GM19467 (cell line): ENCODE measurements around the gene RPL29.

Experiments used
- ATAC-seq: cut with Tn5 transposase; IDR thresholded peaks from one replicate; pipeline ENCODE4 v1.9.1; 2021; ENCODE audit warnings: mild to moderate bottlenecking, moderate library complexity; ENCODE audit not compliant: unreplicated experiment

RPL29 gene

GRCh38 chr3:51984269-51984647 is 11.4 kb downstream of the RPL29 start:
- ATAC-seq = no peak

DNA sequence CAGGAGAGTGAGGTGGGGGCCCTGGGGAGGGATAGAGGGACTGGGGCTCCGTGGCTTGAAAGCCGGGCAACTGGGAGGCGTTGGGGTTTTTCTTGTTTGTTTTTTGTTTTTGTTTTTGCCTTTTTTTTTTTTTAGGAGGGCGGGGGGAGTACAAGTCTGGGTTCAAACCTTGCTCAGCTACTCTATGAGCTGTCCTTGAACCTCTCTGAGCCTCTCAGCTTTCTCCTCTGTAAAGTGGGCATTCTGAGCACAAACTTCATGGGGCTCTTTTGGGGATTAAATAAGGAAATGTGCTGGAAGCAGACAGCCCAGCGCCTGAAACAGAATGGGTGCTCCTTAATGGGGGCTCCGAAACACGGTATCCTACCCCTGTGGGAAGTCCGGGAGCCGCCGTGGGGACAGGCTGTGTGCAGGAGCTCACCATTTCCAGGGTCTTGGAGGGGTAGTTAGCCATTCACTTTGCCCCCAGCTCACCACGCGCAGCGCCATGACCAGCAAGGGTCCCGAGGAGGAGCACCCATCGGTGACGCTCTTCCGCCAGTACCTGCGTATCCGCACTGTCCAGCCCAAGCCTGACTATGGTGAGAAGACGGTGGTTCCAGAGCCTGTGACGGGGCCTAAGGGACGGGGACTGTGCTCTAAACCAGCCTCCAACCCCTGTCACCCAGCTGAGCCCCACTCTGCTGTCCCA is 12.0 kb downstream of the RPL29 start:
- no peak for ATAC-seq

DNA sequence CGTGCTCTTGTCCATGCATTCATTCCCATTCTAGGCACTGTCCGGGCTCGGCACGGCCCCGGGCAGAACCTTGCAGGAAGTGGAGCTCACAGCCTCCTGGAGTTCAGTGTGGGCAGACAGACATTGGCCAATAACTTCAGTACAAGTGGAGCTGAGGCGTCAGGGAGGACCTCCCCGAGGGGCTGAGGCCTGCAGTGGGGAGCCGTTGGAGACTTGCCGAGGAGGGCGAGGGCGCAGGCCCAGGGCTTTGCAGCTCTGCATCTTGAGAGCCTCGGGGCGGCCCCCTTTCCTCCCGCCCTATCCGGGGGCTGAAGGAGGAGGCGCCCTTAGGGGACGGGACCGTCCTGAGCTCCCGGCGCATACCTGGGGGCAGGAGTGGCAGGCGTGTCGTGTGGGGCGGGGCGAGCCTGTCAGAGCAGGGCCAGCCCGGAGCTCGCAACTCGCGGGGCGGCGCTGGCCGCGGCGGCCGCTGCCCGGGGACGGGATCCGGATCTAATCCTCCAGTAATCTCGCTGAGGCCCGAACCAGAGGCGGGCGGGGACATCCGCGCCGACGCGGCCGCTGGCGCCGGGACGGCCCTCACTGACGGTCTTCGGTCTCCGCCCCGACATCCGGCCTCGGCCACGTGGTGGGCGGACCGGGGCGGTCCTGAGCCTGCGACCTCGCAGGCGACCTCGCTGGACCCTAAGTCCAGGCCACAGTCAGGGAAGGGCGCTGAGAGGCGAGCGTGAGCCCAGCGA is 12.7 kb downstream of the RPL29 start, which contains the start of gene ACY1:
ACY1 (plus strand) TSS at position 698 of the 740 bp plus-strand sequence. CDS start 530 bp downstream, outside the sequence.
- ATAC-seq = peak; percentile 64

- peak; percentile 46 for ATAC-seq
These were observed 13.3 kb downstream of the RPL29 start for GRCh38 chr3:51982352-51982837.

DNA sequence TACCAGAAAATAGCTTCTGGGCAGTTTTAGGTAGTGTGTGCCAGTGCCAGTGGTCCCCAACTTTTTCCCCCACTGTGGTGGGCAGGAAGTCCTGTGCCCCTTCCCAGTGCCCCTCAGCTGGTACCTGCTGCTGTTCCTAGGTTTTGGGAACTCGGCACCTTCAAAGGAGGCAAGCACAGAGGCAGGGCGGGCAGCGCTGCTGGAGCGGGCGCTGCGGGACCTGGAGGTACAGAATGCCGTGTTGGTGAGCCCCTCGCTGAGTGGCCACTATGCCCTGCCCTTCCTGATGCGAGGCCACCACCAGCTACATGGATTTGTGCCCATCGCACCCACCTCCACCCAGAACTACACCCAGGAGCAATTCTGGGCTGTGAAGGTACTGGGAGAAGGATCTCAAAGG is 15.4 kb downstream of the RPL29 start:
- ATAC-seq = no peak

DNA sequence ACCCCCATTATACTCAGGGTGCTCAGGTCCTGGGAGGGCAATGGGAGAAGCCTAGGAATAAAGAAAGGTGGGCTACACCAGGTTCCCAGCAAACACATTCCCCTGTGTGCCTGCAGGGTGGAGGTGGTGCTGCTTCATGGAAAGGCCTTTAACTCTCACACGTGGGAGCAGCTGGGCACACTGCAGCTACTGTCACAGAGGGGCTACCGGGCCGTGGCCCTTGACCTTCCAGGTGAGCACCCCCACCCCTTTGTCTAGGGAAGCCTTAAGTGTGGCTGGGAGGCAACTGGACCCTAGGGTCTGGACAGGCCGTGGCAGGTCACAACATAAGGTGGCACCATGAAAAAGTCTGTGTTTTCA is 17.6 kb downstream of the RPL29 start:
- no peak for ATAC-seq

GRCh38 chr3:51977446-51978142 is 18.1 kb downstream of the RPL29 start:
- ATAC-seq = no peak

GRCh38 chr3:51975852-51976549 is 19.7 kb downstream of the RPL29 start:
- no peak for ATAC-seq

GRCh38 chr3:51974963-51975851 is 20.5 kb downstream of the RPL29 start, which contains the start of gene ABHD14A:
ABHD14A (plus strand) TSS chr3:51975064; CDS start chr3:51975136, 72 bp downstream.
- ATAC-seq = peak; percentile 50

GRCh38 chr3:51974277-51974962 is 21.3 kb downstream of the RPL29 start:
- ATAC-seq = no peak

GRCh38 chr3:51971350-51971749 is 24.3 kb downstream of the RPL29 start:
- no peak for ATAC-seq

DNA sequence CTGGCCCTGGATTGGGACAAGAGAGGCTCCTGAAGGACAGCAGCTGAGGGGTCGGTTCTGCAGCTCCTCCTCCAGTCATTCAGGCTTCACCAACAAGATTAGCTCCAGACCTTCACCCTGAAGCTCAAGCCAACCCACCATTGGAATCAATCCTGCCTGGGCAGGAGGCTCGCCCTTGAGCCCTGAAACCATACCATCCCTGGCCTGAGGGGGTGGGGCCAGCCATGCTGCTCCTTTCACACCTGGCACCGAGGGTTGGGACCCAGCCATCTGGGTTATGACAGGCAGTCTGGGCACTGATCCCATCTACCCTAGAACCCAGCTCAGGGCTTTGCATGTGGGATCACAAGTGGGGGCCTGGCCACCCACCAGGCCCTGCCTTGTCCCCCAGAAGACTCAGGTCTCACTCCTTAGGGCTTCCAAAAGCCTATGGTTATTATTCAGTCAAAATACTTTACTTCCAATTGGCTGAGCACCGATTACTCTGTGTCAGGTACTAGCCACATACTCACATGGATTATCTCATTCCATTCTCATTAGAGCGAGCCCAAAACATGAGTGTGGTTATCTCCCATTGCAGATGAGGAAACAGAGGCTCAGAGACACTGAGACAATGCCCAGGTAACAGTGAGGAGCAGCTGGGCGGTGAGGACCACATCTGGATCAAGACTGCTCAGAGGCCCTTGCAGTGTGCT is 24.9 kb downstream of the RPL29 start:
- ATAC-seq = no peak

DNA sequence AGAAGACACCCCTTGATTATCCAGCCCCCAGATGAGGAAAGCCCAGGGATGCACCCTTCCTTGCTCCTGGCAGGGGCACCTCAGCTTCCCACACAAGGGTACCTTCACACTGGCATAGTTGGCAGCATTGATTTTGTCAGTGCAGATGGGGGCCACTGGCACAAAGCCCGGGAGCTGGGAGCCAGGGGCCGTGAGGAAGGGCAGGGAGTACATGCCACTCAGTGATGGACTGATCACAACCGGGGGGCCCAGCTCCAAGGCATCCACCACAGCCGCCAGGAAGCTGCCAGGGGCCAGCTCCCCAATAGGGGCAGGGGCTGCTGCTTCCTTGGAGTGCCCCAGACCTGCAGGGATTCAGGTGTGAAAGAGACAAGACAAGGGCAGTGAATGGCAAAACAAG is 25.9 kb downstream of the RPL29 start:
- no peak for ATAC-seq

GRCh38 chr3:51968883-51969678 is 26.6 kb downstream of the RPL29 start:
- ATAC-seq = no peak

- ATAC-seq = no peak
These were observed 27.4 kb downstream of the RPL29 start for GRCh38 chr3:51968170-51968775.

DNA sequence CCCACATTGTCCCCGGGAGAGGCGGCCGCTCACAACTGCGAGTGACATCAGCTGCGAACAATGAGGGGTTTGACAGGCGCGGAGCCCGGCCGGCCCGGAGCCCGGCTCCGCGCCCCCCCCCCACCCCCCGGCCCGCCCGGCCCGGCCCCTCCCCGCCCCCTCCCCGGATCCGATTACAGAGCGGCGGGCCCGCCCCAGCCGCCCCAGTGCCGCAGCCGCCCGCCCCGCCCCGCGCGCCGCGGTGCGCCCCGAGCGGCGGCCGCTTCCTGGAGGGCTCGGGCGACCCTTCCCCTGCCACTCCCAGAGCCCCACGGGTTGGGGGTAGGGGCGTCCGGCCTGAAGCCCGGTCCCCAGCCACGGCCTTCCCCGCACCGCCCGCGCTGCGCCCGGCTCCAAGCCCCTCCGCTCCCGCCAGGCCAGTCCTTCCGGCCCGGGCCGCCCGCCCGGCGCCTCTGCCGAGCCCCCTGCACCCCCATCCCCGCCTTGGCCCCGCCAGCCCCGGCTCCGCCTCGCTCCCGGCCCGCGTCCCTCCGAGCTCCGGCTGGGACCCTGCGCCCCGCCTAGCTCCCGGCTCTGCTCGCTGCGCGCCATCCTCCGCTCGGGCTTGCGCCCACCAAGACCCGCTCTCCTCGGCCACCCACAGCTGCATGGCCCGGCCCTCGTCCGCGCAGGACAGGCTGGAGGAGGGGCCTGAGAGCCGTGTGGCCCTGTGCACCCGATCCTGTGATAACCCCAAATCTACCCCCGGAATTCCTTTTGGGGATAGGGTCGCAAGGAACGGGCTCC is 28.1 kb downstream of the RPL29 start, which contains the start of gene PCBP4:
PCBP4 (minus strand) TSS at position 71 of the 786 bp plus-strand sequence. CDS start 6,214 bp downstream, outside the sequence.
- no peak for ATAC-seq
